ENCODE data around the gene IQGAP3. TPM values are rescaled to one million over a fixed set of nuclear protein-coding genes. Genes with fewer than 3 reads are reported as not detected.

Gene IQGAP3
- total RNA-seq, 2 experiments from 2014 or later = not detected

DNA sequence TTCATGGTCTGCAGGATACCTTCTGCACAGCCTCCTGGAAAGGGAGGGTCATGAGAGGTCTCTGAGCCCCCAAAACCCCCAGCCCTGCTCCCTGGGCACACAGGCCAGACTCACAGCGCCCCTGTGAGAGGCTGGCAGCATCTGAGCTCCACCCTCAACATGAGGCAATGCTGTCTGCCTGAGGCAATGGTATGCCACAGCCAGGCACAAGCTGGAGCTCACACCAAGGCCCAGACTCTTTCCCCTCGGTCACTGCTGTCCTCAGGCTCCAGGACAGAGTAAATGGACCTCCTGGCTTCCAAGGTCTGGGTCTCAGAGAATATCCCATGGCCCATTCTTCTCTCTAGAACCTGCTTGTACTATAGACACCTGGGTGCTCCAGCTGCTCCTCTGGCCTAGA lies 89.0 kb downstream of the IQGAP3 start:
- intact Hi-C loops (cut with DNase I, micrococcal nuclease) = loop anchor here in 1 of 2 experiments (5.0 to 10.0 kb wide), 2 partner anchors 61 to 99 kb away; no protein-coding TSS in a partner anchor
- Histone ChIP-seq H3K4me1 (ENCODE audit: insufficient read depth, low read length) (peaks cover 73% of the 10 kb centered on the region), H3K9me3 (ENCODE audit: control insufficient read depth in 1 of 2, insufficient read depth in 1 of 2, low read length in 2 of 2) (no peaks in the 10 kb centered on the region), H3K27me3 (ENCODE audit: control insufficient read depth in 1 of 2, insufficient read depth in 2 of 2, low read length in 2 of 2) (no peaks in the 10 kb centered on the region), H3K4me3 (ENCODE audit: low read length) (no peak overlapping the region), H3K36me3 (ENCODE audit: insufficient read depth, low read length) (peaks cover 67% of the 10 kb centered on the region), H3K27ac (ENCODE audit: low read depth in 1 of 2, low read length in 2 of 2) (no peak overlapping the region)
- no peaks in the 10 kb centered on the region for H3K9me3 Mint-ChIP-seq
- DNase-seq (no peak), ATAC-seq (ENCODE audit: poor library complexity) (no peak)
- peaks cover 70% of the 10 kb centered on the region for H3K4me1 Mint-ChIP-seq (ENCODE audit: low read depth)
- peaks cover 75% of the 10 kb centered on the region for H3K36me3 Mint-ChIP-seq (ENCODE audit: low read depth)
- H3K27ac Mint-ChIP-seq = peak overlapping the region; percentile 67
- H3K4me3 Mint-ChIP-seq = no peak overlapping the region
- ChIA-PET CTCF (interaction anchor here (1.6 to 2.1 kb wide), 2 partner anchors 15 to 18 kb away, joined by 4 to 6 read pairs; no protein-coding TSS in a partner anchor), POLR2A (interaction anchor here (1.8 to 7.3 kb wide), 2 partner anchors 16 to 22 kb away, joined by 9 to 145 read pairs; partner anchors contain the start of gene MEF2D)
- no peak for TF ChIP-seq CTCF (IDR thresholded peaks at IDR 0.05)
- no peaks in the 10 kb centered on the region for H3K27me3 Mint-ChIP-seq

DNA sequence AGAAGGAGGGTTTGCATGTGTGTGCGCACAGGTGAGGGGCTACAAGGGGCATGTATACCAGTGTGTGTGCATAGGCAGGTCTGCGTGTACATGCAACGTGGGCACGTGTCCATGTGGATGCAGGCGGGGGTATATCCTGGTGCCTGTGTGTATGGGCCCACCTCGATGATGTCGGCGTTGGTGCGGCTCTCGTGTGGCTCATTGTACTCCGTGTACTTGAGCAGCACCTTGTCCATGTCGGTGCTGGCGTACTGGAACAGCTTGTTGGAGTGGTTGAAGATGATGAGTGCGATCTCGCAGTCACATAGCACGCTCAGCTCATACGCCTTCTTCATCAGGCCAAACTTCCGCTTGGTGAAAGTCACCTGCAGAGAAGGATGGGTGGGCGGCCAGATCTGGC lies 90.1 kb downstream of the IQGAP3 start:
- Mint-ChIP-seq H3K27me3 (no peaks in the 10 kb centered on the region), H3K27ac (peak overlapping the region; percentile 94), H3K9me3 (no peaks in the 10 kb centered on the region), H3K36me3 (ENCODE audit: low read depth) (peaks cover 77% of the 10 kb centered on the region), H3K4me3 (no peak overlapping the region), H3K4me1 (ENCODE audit: low read depth) (peaks cover 59% of the 10 kb centered on the region)
- Histone ChIP-seq H3K36me3 (ENCODE audit: insufficient read depth, low read length) (peaks cover 74% of the 10 kb centered on the region), H3K4me1 (ENCODE audit: insufficient read depth, low read length) (peaks cover 61% of the 10 kb centered on the region), H3K27ac (ENCODE audit: low read depth in 1 of 2, low read length in 2 of 2) (no peak overlapping the region), H3K27me3 (ENCODE audit: control insufficient read depth in 1 of 2, insufficient read depth in 2 of 2, low read length in 2 of 2) (no peaks in the 10 kb centered on the region), H3K4me3 (ENCODE audit: low read length) (no peak overlapping the region), H3K9me3 (ENCODE audit: control insufficient read depth in 1 of 2, insufficient read depth in 1 of 2, low read length in 2 of 2) (no peaks in the 10 kb centered on the region)
- DNase-seq (no peak), ATAC-seq (ENCODE audit: poor library complexity) (no peak)
- no peak for TF ChIP-seq CTCF (IDR thresholded peaks at IDR 0.05)
- ChIA-PET CTCF (interaction anchor here (2.1 to 2.7 kb wide), 2 partner anchors 19 to 21 kb away, joined by 6 to 77 read pairs; partner anchors contain the start of gene MEF2D), POLR2A (interaction anchor here (0.7 to 7.3 kb wide), 3 partner anchors 8 to 25 kb away, joined by 3 to 145 read pairs (median 4); partner anchors contain the start of gene MEF2D)
- intact Hi-C loops (cut with DNase I, micrococcal nuclease) = loop anchor here (1.0 to 10.0 kb wide), 3 partner anchors 17 to 100 kb away; no protein-coding TSS in a partner anchor

GRCh38 chr1:156481527-156481926 lies 90.8 kb downstream of the IQGAP3 start:
- Mint-ChIP-seq H3K4me1 (ENCODE audit: low read depth) (peaks cover 54% of the 10 kb centered on the region), H3K27me3 (no peaks in the 10 kb centered on the region), H3K27ac (peak overlapping the region; percentile 94), H3K36me3 (ENCODE audit: low read depth) (peaks cover 82% of the 10 kb centered on the region), H3K9me3 (no peaks in the 10 kb centered on the region), H3K4me3 (peak overlapping the region; percentile 43)
- TF ChIP-seq CTCF (IDR thresholded peaks at IDR 0.05) = no peak
- ChIA-PET CTCF (interaction anchor here (1.3 to 2.7 kb wide), 10 partner anchors 9 to 127 kb away, joined by 3 to 77 read pairs (median 10); partner anchors contain the start of genes MEF2D and NAXE), POLR2A (interaction anchor here (1.3 to 7.3 kb wide), 6 partner anchors 9 to 120 kb away, joined by 4 to 145 read pairs (median 10); partner anchors contain the start of genes GPATCH4, MEF2D and NAXE)
- Histone ChIP-seq H3K27me3 (ENCODE audit: control insufficient read depth in 1 of 2, insufficient read depth in 2 of 2, low read length in 2 of 2) (no peaks in the 10 kb centered on the region), H3K27ac (ENCODE audit: low read depth in 1 of 2, low read length in 2 of 2) (peak overlapping the region; percentile 52 to 62), H3K4me3 (ENCODE audit: low read length) (no peak overlapping the region), H3K9me3 (ENCODE audit: control insufficient read depth in 1 of 2, insufficient read depth in 1 of 2, low read length in 2 of 2) (no peaks in the 10 kb centered on the region), H3K36me3 (ENCODE audit: insufficient read depth, low read length) (peaks cover 81% of the 10 kb centered on the region), H3K4me1 (ENCODE audit: insufficient read depth, low read length) (peaks cover 55% of the 10 kb centered on the region)
- peak in 3 of 14 experiments; percentile 43 to 67 (median 64) for DNase-seq
- ATAC-seq (ENCODE audit: poor library complexity) = peak; percentile 51
- intact Hi-C loops (cut with DNase I, micrococcal nuclease) = loop anchor here (1.0 to 10.0 kb wide), 3 partner anchors 63 to 127 kb away; no protein-coding TSS in a partner anchor

Measured in CD4-positive, alpha-beta T cell (primary cell).